ENCODE data around the gene ACAD9. TPM values are rescaled to one million over a fixed set of nuclear protein-coding genes. Genes with fewer than 3 reads are reported as not detected.

Gene ACAD9
- total and polyA plus RNA-seq, 7 donors, result 16.2 to 40.5 (median 32.3) TPM

DNA sequence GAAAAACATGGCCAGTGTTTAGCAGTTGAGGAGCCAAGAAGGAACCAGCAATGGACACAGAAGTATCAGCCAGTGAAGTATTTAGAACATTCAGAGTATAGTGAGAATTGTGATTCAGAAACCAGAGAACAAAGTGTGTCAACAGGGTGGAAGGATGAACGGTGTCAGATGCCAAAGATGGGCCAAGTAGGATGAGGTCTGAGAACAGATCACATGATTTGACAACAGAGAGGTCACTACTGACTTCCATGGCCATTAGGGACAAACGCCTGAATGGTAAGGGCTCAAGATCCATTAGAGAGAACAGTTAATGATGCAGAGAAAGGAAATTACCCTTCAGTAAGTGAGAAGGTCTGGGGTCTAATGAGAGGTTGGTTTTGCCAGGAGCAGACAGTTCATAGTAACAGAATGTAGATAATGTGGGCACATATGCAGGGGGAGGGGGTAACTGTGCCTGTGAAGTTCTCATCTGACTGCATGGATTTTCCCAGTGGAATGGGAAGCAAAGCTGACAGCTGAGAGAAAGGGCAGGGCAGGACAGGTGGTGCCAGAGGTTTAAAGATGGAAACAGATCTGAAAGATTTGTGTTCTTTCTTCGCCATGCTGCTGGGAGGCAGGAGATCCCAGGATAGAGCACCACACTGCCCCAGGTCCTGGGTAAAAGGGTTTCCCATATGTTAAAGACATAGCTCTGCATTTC lies 4.8 kb upstream of the ACAD9 start:
- H3K4me3 ChIP-seq, result no peak overlapping the region
- TF ChIP-seq EP300 (IDR thresholded peaks at IDR 0.05) (no peak), POLR2AphosphoS5 (IDR thresholded peaks at IDR 0.05) (no peak), POLR2A (IDR thresholded peaks at IDR 0.05) (no peak)
- TF ChIP-seq, protein P1, sequence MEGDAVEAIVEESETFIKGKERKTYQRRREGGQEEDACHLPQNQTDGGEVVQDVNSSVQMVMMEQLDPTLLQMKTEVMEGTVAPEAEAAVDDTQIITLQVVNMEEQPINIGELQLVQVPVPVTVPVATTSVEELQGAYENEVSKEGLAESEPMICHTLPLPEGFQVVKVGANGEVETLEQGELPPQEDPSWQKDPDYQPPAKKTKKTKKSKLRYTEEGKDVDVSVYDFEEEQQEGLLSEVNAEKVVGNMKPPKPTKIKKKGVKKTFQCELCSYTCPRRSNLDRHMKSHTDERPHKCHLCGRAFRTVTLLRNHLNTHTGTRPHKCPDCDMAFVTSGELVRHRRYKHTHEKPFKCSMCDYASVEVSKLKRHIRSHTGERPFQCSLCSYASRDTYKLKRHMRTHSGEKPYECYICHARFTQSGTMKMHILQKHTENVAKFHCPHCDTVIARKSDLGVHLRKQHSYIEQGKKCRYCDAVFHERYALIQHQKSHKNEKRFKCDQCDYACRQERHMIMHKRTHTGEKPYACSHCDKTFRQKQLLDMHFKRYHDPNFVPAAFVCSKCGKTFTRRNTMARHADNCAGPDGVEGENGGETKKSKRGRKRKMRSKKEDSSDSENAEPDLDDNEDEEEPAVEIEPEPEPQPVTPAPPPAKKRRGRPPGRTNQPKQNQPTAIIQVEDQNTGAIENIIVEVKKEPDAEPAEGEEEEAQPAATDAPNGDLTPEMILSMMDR (IDR thresholded peaks at IDR 0.05), result no peak
- H3K4me1 ChIP-seq, result peaks cover 0 to 13% (median 11%) of the 10 kb centered on the region in 4 donors
- no peaks in the 10 kb centered on the region for H3K36me3 ChIP-seq
- DNase-seq, result no peak
- no peaks in the 10 kb centered on the region for H3K9me3 ChIP-seq
- no peaks in the 10 kb centered on the region for H3K27me3 ChIP-seq
- WGBS, 2 donors, result 53 to 63% methylated on average over 3 of the region's 3 CpGs
- intact Hi-C loops (cut with DNase I), result no loop called here
- no peak overlapping the region for H3K27ac ChIP-seq

DNA sequence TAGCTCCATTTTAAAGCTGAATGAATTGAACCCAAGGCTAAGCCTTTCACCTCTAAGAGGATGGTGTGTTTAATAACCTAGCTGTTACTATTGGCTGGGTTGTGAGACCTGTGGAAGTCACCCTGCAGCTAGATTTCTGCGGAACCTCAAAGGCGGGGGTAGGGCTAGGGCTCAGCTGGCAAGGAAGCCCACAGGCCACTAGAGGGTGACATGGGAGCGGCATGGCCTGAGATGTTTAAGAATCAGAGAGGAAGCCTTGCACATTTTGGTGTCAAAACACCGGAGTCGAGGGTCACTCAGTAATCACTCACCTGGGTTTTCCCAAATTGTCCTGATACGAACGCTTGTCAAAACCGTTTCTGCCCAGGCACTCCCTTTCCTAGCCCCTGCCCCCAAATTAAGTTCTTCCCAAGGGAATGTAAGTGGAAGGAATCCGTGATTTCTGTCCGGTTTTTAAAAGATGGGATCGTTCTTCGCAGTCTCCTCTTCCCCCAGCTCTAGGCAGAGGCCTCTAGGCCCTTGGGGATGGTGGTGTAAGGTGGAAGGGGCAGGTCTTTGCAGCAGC lies 3.8 kb upstream of the ACAD9 start:
- Histone ChIP-seq H3K27ac (no peak overlapping the region), H3K9me3 (no peaks in the 10 kb centered on the region), H3K36me3 (no peaks in the 10 kb centered on the region), H3K4me1 (peaks cover 0 to 22% (median 20%) of the 10 kb centered on the region in 4 donors), H3K27me3 (no peaks in the 10 kb centered on the region), H3K4me3 (no peak overlapping the region)
- 45 to 58% methylated on average over 12 of the region's 12 CpGs for WGBS, 2 donors
- no peak for TF ChIP-seq POLR2AphosphoS5 (IDR thresholded peaks at IDR 0.05)
- TF ChIP-seq, protein P1 (IDR thresholded peaks at IDR 0.05), result peak in 1 of 4 experiments; percentile 18
- DNase-seq, result no peak
- intact Hi-C loops (cut with DNase I), result no loop called here

DNA sequence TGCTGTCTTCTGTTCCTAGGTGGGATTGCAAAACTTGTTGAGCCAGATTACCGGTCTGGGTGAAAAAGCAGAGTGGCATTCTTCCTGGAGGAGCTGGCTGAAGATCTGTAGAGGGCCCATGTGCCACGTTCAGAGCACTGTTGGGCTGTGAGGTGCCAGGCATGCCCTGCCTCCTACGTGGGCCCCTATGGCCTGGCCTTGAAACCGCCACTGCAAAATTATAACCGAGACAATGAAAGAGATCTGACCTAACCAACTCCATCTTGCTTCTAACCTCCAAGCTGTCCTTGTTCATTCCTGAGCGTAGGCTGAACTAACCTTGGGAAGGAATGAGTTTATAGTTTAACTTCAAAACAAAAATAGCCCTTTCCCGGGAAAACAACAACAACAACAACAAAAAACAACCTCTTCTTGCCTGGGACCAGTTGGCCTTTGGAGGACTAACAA lies 1.4 kb upstream of the ACAD9 start:
- 77 to 85% methylated on average over 7 of the region's 7 CpGs for WGBS, 2 donors
- Histone ChIP-seq H3K27me3 (no peaks in the 10 kb centered on the region), H3K4me3 (peak overlapping the region in 3 of 4 donors; percentile 62 to 72 (median 65)), H3K27ac (peak overlapping the region; percentile 94 to 97 (median 96)), H3K9me3 (no peaks in the 10 kb centered on the region), H3K36me3 (peaks cover 0 to 16% (median 0%) of the 10 kb centered on the region in 4 donors), H3K4me1 (peaks cover 0 to 37% (median 28%) of the 10 kb centered on the region in 4 donors)
- TF ChIP-seq POLR2AphosphoS5 (IDR thresholded peaks at IDR 0.05), result no peak
- TF ChIP-seq POLR2A (IDR thresholded peaks at IDR 0.05), result no peak
- TF ChIP-seq, protein P1 (IDR thresholded peaks at IDR 0.05), result no peak
- DNase-seq, result peak; percentile 56
- intact Hi-C loops (cut with DNase I), result loop anchor here (2.0 kb wide), 3 partner anchors 151 to 259 kb away; partner anchors contain the start of gene RAB7A

DNA sequence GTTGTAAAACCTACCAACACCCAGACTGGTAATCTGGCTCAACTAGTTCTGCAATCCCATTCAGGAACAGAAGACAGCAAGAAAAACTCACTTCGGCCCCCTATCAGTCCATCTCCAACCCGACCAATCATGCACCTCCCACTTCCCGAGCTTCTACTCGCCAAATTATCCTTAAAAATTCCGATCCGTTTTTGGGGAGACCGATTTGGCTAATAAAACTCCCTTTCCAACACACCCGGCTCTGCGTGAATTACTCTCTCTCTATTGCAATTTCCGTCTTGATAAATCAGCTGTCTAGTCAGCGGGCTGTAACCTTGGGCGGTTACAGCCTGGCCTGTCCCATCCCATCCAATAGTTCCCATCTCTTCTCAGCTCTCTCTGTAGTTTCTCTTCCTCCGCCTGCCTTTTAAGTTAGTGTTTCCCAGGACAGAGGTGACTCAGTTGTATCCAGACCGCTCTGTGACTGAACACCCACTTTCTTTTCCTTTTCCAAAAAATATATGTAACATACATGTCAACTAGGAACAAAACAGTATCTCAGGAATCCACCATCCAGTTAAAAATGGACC lies 780 bp upstream of the ACAD9 start:
- peak; percentile 67 for DNase-seq
- Histone ChIP-seq H3K27ac (peak overlapping the region; percentile 94 to 97 (median 96)), H3K9me3 (no peaks in the 10 kb centered on the region), H3K27me3 (no peaks in the 10 kb centered on the region), H3K36me3 (peaks cover 0 to 16% (median 0%) of the 10 kb centered on the region in 4 donors), H3K4me3 (peak overlapping the region; percentile 62 to 81 (median 68)), H3K4me1 (peaks cover 0 to 37% (median 28%) of the 10 kb centered on the region in 4 donors)
- WGBS, 2 donors, result 1% methylated on average over 14 of the region's 14 CpGs
- intact Hi-C loops (cut with DNase I), result loop anchor here (1.0 to 2.0 kb wide), 4 partner anchors 152 to 260 kb away; partner anchors contain the start of genes RAB7A and RPN1
- TF ChIP-seq, protein P1 (IDR thresholded peaks at IDR 0.05), result no peak
- TF ChIP-seq POLR2AphosphoS5 (IDR thresholded peaks at IDR 0.05), result no peak
- TF ChIP-seq EP300 (IDR thresholded peaks at IDR 0.05), result no peak
- no peak for TF ChIP-seq POLR2A (IDR thresholded peaks at IDR 0.05)

Measured in sigmoid colon (tissue), 7 donors.